Gastroesophageal sphincter (tissue), 4 donors: Measurements from ENCODE around the gene GATA5. TPM values are rescaled to one million over a fixed set of nuclear protein-coding genes. Genes with fewer than 3 reads are reported as not detected.

Source experiments
- ATAC-seq: fragments of 150-250 bp; one replicate; pipeline ENCODE4 v1.9.1; 2016; ENCODE audit warnings: mild to moderate bottlenecking, moderate library complexity
- H3K27ac ChIP-seq, 4 donors: fragments of 200-600 bp; sonication (generic) in 3 of 4; 1 replicate in 3 of 4; 2 replicates in 1 of 4; pipeline ENCODE4 v1.5.1; 2016 to 2019
- H3K27me3 ChIP-seq: fragments of 200-600 bp; sonication (generic); one replicate; pipeline ENCODE4 v1.5.1; 2019
- H3K36me3 ChIP-seq, 2 donors: fragments of 200-600 bp; sonication (generic); one replicate each; pipeline ENCODE4 v1.5.1; 2019; ENCODE audit warnings: control low read depth in 1 of 2
- H3K4me1 ChIP-seq, 3 donors: fragments of 200-600 bp; sonication (generic); 1 replicate in 2 of 3; 2 replicates in 1 of 3; pipeline ENCODE4 v1.5.1; 2016 to 2019; ENCODE audit warnings: control low read depth in 2 of 3
- H3K4me3 ChIP-seq, 2 donors: fragments of 200-600 bp; sonication (generic); one replicate each; pipeline ENCODE4 v1.5.1; 2019; ENCODE audit warnings: mild to moderate bottlenecking in 1 of 2, moderate library complexity in 1 of 2
- H3K9me3 ChIP-seq, 3 donors: fragments of 200-600 bp; sonication (generic); one replicate each; pipeline ENCODE4 v1.5.1; 2017 to 2019; ENCODE audit warnings: control low read depth in 2 of 3
- EP300 ChIP-seq: sonication (generic); formaldehyde crosslinking; IDR thresholded peaks from one replicate; pipeline ENCODE4 v1.6.1; 2017; ENCODE audit warnings: antibody characterized with exemption, mild to moderate bottlenecking
- POLR2A ChIP-seq, 2 donors: fragments of 450-650 bp; IDR thresholded peaks; one replicate each; pipeline ENCODE4 v1.6.1; 2017; ENCODE audit warnings: antibody characterized with exemption in 2 of 2, mild to moderate bottlenecking in 2 of 2, moderate library complexity in 1 of 2
- POLR2AphosphoS5 ChIP-seq: sonication (generic); formaldehyde crosslinking; IDR thresholded peaks from one replicate; pipeline ENCODE4 v1.6.1; 2017; ENCODE audit warnings: antibody characterized with exemption
- WGBS, 2 donors: methylation state at CpG; one replicate each; pipeline ENCODE4 v1.1.5; 2018; ENCODE audit warnings: low coverage in 1 of 2; 5-methylcytosine and 5-hydroxymethylcytosine counted together
- total RNA-seq, 4 donors: library from RNA; depleted of rRNA; stranded (reverse); fragments of >200 nt; gene quantifications; one replicate each; pipeline ENCODE4 v1.1.0, GENCODE V29; 2016
- TF ChIP-seq, protein P1 (sequence below), 4 experiments: fragments of 200-600 bp in 2 of 4; fragments of 450-650 bp in 2 of 4; sonication (generic) in 1 of 4; IDR thresholded peaks; one replicate each; pipeline ENCODE4 v1.5.1; 2017 to 2019; ENCODE audit warnings: antibody characterized with exemption in 4 of 4, mild to moderate bottlenecking in 2 of 4, moderate library complexity in 2 of 4

Gene GATA5
- total RNA-seq, 4 donors from 2014 or later = 0.31 to 2.2 (median 1.1) TPM

DNA sequence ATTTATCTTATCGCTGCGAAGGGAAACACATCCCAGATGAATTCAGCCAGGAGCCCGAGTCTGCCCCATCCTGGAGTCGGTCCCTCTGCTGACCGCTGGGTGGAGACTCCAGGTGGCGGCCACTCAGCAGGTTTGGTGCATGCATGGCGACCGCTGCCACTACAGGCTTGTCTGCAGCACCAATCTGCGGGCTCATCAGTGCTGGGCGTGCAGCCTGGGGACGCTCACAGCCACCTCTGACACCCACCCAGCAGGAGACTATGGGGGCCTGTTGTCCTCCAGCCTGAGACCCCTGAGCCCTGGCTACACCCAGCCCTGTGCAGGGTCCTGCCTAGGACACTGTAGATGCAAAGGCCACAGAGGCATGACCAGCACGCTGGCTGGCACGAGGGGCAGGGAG, 40.5 kb upstream of the GATA5 start:
- Histone ChIP-seq H3K4me3 (no peak overlapping the region), H3K27ac (no peak overlapping the region), H3K4me1 (peaks cover 0 to 14% (median 5%) of the 10 kb centered on the region in 3 donors), H3K36me3 (no peaks in the 10 kb centered on the region), H3K27me3 (peaks cover 64% of the 10 kb centered on the region), H3K9me3 (no peaks in the 10 kb centered on the region)
- TF ChIP-seq, protein P1, sequence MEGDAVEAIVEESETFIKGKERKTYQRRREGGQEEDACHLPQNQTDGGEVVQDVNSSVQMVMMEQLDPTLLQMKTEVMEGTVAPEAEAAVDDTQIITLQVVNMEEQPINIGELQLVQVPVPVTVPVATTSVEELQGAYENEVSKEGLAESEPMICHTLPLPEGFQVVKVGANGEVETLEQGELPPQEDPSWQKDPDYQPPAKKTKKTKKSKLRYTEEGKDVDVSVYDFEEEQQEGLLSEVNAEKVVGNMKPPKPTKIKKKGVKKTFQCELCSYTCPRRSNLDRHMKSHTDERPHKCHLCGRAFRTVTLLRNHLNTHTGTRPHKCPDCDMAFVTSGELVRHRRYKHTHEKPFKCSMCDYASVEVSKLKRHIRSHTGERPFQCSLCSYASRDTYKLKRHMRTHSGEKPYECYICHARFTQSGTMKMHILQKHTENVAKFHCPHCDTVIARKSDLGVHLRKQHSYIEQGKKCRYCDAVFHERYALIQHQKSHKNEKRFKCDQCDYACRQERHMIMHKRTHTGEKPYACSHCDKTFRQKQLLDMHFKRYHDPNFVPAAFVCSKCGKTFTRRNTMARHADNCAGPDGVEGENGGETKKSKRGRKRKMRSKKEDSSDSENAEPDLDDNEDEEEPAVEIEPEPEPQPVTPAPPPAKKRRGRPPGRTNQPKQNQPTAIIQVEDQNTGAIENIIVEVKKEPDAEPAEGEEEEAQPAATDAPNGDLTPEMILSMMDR (IDR thresholded peaks at IDR 0.05) = no peak
- TF ChIP-seq EP300 = no peak
- no peak for TF ChIP-seq POLR2AphosphoS5
- no peak for TF ChIP-seq POLR2A (IDR thresholded peaks at IDR 0.05)
- 59 to 100% methylated on average over 1 to 3 of the region's 13 CpGs for WGBS, 2 donors
- no peak for ATAC-seq

DNA sequence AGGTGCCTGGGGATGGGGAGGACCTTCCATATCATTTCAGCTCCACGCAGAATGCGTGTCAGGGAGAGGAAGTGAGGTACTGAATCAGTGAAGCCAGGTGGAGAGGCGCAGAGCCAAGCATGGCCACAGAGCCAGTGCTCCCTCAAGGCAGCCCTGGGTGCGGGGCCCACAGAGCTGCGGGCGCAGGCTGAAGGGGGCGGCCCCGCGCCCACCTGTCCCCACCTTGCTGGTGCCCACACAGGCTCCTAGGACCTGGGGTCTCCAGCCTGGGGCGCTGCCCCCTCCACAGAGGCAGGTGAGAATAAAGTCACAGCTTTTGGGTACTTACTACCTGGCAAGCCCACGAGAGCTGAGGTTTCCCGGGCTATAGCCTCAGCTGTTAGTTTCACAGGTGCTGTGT, 40.0 kb upstream of the GATA5 start:
- WGBS, 2 donors = 80% methylated on average over 2 of the region's 12 CpGs; no CpG with 5 or more reads in 1 of the 2 donors
- Histone ChIP-seq H3K36me3 (no peaks in the 10 kb centered on the region), H3K4me3 (no peak overlapping the region), H3K27ac (no peak overlapping the region), H3K27me3 (peaks cover 64% of the 10 kb centered on the region), H3K9me3 (no peaks in the 10 kb centered on the region), H3K4me1 (peaks cover 0 to 14% (median 5%) of the 10 kb centered on the region in 3 donors)
- TF ChIP-seq EP300 (no peak), POLR2AphosphoS5 (no peak), POLR2A (IDR thresholded peaks at IDR 0.05) (no peak)
- TF ChIP-seq, protein P1 (IDR thresholded peaks at IDR 0.05) = no peak
- no peak for ATAC-seq

DNA sequence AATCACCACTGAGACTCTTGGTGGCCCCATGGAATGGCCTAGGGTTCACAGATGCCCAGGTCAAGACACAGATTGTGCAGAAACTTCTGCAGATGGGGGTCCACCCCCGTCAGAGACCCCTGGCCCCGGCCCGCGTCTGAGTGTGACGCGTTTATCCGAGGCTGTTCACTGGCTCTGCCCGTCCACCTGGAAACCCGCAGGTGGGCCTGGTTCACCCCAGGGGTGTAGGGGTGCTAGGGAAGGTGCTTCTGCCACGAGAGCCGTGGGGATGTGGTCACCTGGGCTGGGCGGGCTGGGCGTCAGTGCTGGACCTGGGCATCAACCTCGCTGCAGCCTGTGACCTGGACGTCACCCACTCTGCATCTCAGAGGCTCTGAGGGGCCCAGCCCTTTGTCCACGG, 39.5 kb upstream of the GATA5 start:
- Histone ChIP-seq H3K36me3 (no peaks in the 10 kb centered on the region), H3K27me3 (peaks cover 64% of the 10 kb centered on the region), H3K4me1 (peaks cover 0 to 14% (median 5%) of the 10 kb centered on the region in 3 donors), H3K4me3 (no peak overlapping the region), H3K27ac (no peak overlapping the region), H3K9me3 (no peaks in the 10 kb centered on the region)
- TF ChIP-seq EP300 = no peak
- TF ChIP-seq, protein P1 (IDR thresholded peaks at IDR 0.05) = no peak
- TF ChIP-seq POLR2A (IDR thresholded peaks at IDR 0.05) = no peak
- TF ChIP-seq POLR2AphosphoS5 = no peak
- no peak for ATAC-seq
- WGBS, 2 donors = no CpG with 5 or more reads among the region's 16 CpGs

DNA sequence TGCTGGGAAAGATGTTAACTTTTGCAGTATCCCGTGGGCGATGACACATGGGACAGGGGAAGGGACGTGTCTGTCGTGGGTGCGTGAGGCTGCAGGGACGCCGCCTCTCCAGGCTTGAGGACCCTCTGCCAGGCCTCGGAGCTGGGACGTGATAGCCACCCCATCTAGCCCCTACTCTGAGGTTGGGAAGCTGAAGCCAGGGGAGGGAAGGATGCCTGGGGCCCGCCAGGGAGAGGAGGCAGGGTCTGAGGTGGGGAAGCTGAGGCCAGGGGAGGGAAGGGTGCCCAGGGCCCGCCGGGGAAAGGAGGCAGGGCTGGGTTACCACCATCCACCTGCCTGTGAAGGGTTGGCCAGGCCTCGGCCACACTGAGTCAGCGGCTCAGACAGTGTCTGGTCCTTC, 38.2 kb upstream of the GATA5 start:
- TF ChIP-seq POLR2AphosphoS5 (no peak), EP300 (no peak), POLR2A (IDR thresholded peaks at IDR 0.05) (no peak)
- TF ChIP-seq, protein P1 (IDR thresholded peaks at IDR 0.05) = no peak
- no peak overlapping the region for H3K4me3 ChIP-seq
- no peak overlapping the region for H3K27ac ChIP-seq
- H3K4me1 ChIP-seq = peaks cover 0 to 14% (median 5%) of the 10 kb centered on the region in 3 donors
- peaks cover 61% of the 10 kb centered on the region for H3K27me3 ChIP-seq
- no CpG with 5 or more reads among the region's 14 CpGs for WGBS, 2 donors
- no peak for ATAC-seq
- no peaks in the 10 kb centered on the region for H3K36me3 ChIP-seq
- H3K9me3 ChIP-seq = no peaks in the 10 kb centered on the region

DNA sequence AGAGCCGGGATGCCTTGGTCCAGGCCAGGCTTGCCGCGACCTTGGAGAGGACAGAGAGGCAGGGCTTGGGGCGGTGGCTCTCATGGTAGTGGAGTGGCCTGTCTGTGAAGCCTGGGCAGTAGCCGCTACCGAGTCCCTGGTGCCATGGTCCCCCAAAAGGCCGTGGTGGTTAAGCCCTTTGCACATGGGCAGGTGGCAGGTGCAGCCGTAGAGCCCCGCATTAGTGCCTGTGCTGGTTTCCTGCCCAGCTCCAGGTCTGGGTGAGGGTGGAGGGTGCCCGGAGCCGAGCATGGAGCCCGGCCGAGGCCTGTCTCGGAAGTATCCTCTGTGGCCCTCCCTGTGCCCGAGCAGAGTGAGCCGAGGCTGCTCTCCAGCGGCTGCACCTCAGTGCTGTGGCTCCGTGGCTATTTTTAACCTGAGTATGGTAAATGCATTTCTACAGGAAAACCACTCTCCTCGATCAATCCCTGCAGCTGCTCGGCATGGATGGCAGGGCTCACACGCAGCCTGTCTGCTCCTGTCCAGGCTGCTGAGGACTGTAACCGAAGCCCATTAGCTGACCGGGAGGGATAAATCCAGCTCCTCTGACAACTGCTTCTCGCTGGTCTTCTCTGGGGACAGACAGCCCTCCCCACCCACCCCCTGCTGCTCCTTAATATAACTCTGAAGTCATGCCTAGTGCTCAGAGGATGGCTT, 36.3 kb upstream of the GATA5 start:
- H3K36me3 ChIP-seq = no peaks in the 10 kb centered on the region
- 36% methylated on average over 5 of the region's 24 CpGs; no CpG with 5 or more reads in 1 of the 2 donors for WGBS, 2 donors
- no peak for ATAC-seq
- no peak for TF ChIP-seq EP300
- TF ChIP-seq, protein P1 (IDR thresholded peaks at IDR 0.05) = no peak
- TF ChIP-seq POLR2AphosphoS5 = no peak
- TF ChIP-seq POLR2A (IDR thresholded peaks at IDR 0.05) = no peak
- H3K27me3 ChIP-seq = peaks cover 43% of the 10 kb centered on the region
- H3K9me3 ChIP-seq = no peaks in the 10 kb centered on the region
- H3K27ac ChIP-seq = no peak overlapping the region
- H3K4me3 ChIP-seq = no peak overlapping the region
- H3K4me1 ChIP-seq = peaks cover 0 to 14% (median 5%) of the 10 kb centered on the region in 3 donors
